ENCODE results near the gene COX14.
A peak's percentile ranks its signal among the peaks of the same experiment; 100 is the strongest.

The COX14 gene

DNA sequence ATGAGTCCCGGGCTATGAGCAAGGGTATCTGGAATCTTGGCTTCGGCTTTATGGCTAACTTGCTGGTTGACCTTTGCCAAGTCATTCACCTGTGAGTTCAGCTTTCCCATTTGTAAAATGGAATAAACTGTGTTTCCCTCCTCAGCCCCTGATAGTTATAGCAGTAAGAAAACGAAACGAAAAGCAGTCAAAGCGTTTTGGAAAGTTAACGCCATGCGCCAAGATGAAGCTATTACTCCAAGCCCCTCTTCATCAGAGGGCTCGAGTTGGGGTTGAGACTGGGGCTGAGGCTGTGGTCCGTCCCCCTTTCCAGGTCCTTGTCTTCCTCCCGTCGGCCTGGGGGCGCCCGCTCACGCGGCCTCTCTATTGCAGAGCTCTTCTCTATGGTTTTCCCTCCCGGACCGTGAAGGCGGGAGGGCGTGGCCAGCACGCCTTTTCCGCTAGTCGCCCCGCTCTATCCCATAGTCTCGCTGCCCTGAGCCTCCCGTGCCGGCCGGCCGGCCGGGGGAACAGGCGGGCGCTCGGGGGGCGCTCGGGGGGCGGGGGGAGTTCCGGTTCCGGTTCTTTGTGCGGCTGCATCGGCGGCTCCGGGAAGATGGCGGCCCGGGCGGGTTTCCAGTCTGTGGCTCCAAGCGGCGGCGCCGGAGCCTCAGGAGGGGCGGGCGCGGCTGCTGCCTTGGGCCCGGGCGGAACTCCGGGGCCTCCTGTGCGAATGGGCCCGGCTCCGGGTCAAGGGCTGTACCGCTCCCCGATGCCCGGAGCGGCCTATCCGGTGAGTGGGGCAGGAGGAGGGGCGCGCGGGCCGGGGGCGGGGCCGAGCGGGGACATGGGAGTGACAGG is 27.0 kb upstream of the COX14 start, which contains the start of gene SMARCD1:
Gene SMARCD1, plus strand, starts transcription at position 568 of the 840 bp plus-strand sequence. Its CDS starts 28 bp downstream, at position 596.
- peak within 1 kb of the TSS; percentile 75 for H3K27ac ChIP-seq
- TF ChIP-seq, protein P1, sequence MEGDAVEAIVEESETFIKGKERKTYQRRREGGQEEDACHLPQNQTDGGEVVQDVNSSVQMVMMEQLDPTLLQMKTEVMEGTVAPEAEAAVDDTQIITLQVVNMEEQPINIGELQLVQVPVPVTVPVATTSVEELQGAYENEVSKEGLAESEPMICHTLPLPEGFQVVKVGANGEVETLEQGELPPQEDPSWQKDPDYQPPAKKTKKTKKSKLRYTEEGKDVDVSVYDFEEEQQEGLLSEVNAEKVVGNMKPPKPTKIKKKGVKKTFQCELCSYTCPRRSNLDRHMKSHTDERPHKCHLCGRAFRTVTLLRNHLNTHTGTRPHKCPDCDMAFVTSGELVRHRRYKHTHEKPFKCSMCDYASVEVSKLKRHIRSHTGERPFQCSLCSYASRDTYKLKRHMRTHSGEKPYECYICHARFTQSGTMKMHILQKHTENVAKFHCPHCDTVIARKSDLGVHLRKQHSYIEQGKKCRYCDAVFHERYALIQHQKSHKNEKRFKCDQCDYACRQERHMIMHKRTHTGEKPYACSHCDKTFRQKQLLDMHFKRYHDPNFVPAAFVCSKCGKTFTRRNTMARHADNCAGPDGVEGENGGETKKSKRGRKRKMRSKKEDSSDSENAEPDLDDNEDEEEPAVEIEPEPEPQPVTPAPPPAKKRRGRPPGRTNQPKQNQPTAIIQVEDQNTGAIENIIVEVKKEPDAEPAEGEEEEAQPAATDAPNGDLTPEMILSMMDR (conservative IDR thresholded peaks at IDR 0.05) = peak; percentile 92
- peak; percentile 50; the same call in 1 of the 2 replicates for TF ChIP-seq ZFX (IDR thresholded peaks at IDR 0.05)

DNA sequence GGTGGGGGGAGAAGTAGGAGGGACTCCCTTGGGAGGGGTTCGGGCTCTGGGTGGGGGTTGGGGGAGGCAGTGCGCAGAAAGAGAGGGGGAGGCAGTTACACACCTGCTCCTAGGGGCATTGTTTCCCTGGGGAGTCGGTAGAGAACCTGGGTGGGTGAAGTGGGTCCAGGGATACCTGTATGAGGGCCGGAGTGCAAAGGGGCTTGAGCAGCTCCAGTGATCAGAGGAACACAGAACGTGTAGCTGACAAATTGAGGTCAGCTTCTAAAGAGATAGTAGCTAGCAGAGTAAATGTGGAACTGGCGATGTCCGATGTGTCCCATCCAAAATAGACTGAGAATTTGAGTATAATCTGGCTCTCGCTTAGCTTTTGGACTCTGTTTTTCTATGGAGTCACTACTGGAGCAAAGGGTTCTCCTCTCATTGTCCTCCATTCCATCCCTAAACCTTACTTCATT is 26.4 kb upstream of the COX14 start:
- H3K27ac ChIP-seq = peak overlapping the region; percentile 75
- TF ChIP-seq, protein P1 (conservative IDR thresholded peaks at IDR 0.05) = no peak
- TF ChIP-seq ZFX (IDR thresholded peaks at IDR 0.05) = 0 out of 2 replicates have a peak, but pooled peaks have one; percentile 0

DNA sequence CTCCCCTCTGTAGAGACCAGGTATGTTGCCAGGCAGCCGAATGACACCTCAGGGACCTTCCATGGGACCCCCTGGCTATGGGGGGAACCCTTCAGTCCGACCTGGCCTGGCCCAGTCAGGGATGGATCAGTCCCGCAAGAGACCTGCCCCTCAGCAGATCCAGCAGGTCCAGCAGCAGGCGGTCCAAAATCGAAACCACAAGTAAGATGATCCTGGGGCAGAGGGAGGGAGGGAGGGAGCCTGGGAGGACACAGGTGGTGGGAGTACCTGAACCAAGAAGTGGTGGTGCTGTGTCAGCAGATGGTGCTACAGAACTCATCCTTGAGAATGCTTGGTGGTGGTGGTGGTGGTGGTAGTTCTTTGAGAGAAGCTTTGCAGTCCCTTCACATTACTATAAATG is 25.9 kb upstream of the COX14 start:
- peak overlapping the region; percentile 75 for H3K27ac ChIP-seq

DNA sequence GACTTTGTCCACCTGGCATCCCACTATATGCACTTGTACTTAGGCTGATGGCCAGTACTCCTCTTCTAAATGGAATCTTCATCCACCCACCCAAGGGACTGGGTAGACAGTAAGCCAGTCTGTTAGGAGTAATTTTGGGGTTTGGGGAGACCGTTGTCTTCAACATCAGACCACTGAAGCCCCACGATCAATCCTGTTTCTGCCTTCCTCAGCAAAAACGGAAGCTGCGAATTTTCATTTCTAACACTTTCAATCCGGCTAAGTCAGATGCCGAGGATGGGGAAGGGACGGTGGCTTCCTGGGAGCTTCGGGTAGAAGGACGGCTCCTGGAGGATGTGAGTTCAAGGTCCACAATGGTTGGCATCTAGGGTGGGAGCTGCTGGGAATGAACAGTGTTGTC is 24.9 kb upstream of the COX14 start:
- H3K27ac ChIP-seq = no peak overlapping the region
- no peak for TF ChIP-seq ZFX (IDR thresholded peaks at IDR 0.05)
- TF ChIP-seq, protein P1 (conservative IDR thresholded peaks at IDR 0.05) = no peak

More for the DNA sequence above, 25.9 kb upstream of the COX14 start:
- no peak for TF ChIP-seq ZFX (IDR thresholded peaks at IDR 0.05)
- TF ChIP-seq, protein P1 (conservative IDR thresholded peaks at IDR 0.05) = no peak

DNA sequence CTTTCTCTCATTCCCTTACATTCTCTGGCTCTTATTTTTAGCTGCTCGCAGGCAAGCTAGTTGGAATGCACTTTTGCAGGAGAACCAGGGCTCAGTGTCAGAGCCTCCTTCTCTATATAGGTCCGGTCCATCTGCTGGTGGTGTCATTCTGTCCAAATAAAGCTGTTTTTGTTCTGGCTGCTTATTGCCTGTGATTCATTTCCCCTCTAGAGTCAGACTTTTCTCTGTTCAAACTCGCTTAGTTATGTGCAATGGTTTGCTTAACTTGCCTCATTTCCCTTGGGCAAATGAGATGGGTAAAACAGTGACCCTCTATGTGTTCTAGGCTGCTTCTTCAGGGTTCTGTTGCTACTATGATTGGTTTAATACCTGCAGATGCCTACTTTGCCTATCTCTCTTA is 24.0 kb upstream of the COX14 start:
- no peak overlapping the region for H3K27ac ChIP-seq
- TF ChIP-seq ZFX (IDR thresholded peaks at IDR 0.05) = no peak
- TF ChIP-seq, protein P1 (conservative IDR thresholded peaks at IDR 0.05) = no peak

DNA sequence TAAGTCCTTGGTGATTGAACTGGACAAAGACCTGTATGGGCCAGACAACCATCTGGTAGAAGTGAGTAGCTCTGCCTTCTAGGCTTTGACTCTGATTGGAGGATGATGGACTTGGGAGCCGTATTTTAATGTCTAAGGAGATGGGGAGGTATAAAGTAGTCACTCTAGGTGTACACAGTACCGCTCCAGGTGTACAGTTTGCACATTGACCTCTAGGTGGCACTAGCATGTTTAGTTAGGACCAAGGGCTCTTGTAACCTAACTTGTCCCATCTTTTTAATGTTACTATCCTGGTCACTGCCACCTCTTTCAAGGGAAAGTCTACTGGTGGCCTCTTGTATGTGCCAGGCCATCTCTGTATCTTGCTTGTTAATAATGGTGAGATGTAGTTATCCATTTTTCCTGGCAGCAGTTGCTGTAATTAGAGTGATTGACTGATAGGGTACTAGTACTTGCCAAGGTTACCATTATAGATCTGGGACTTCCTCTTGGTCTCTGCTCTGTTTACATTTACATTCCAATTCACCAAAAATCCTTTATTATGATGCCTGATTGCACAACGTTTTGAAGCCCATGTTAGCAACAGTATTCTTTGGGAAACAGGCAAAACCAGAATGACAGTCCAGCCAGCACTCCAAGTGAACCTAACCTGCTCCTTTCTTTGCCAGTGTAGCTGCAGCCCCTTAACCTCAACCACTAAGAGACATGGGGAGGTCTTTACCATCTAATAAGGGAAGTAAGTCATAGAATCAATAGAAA is 23.3 kb upstream of the COX14 start:
- no peak overlapping the region for H3K27ac ChIP-seq

More for the DNA sequence above, 23.3 kb upstream of the COX14 start:
- TF ChIP-seq, protein P1 (conservative IDR thresholded peaks at IDR 0.05) = peak; percentile 94
- TF ChIP-seq ZFX (IDR thresholded peaks at IDR 0.05) = no peak
